Activated CD8-positive, alpha-beta memory T cell treated with anti-CD3 and anti-CD28 coated beads for 48 hours (primary cell): ENCODE measurements around the gene PODNL1.

Experiments
- DNase-seq, 3 experiments: peaks; one replicate each; pipeline ENCODE4 v3.0.0-alpha.2; 2020; ENCODE audit warnings: low read depth in 2 of 3, low spot score in 2 of 3

The PODNL1 gene, protein sequence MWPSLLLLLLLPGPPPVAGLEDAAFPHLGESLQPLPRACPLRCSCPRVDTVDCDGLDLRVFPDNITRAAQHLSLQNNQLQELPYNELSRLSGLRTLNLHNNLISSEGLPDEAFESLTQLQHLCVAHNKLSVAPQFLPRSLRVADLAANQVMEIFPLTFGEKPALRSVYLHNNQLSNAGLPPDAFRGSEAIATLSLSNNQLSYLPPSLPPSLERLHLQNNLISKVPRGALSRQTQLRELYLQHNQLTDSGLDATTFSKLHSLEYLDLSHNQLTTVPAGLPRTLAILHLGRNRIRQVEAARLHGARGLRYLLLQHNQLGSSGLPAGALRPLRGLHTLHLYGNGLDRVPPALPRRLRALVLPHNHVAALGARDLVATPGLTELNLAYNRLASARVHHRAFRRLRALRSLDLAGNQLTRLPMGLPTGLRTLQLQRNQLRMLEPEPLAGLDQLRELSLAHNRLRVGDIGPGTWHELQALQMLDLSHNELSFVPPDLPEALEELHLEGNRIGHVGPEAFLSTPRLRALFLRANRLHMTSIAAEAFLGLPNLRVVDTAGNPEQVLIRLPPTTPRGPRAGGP

DNA sequence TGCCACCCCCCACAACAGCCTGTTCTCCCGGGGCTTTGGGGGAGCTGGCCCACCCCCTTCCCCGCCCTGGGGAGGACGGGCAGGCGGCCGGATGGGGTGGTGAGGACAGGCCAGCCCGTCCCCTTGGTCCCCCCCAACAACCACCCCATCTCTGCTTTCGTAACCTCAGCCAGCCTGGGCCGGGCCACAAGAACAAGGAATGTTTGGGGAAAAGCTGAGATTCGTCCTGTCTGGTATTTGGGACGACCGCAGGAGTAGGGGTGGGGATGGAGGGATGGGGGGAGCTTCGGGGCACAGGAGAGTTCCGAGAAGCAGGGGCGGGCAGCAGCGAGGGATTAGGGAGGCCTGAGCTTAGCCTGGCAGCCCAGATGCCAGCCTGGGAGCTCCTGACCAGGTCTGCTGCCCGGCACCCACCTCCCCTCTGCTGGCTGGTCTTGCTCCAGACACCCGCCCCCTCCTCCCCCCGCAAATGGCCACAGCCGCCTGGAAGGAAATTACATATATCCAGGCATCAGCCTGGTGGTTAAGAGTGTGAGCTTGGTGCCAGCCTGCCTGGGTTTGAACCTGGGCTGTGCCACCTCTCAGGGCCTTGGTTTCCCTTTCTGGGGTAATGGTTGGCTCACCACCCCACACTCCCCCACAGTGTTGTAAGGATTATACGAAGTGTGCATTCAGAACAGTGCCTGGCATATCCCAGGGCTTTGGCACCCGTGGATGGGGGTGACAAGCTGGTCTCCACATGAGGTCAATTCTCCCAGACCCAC lies at the start of gene PODNL1:
Gene PODNL1, minus strand, starts transcription at position 117 of the 764 bp plus-strand sequence. CDS start 236 bp downstream, outside the sequence.
- no peak for DNase-seq

DNA sequence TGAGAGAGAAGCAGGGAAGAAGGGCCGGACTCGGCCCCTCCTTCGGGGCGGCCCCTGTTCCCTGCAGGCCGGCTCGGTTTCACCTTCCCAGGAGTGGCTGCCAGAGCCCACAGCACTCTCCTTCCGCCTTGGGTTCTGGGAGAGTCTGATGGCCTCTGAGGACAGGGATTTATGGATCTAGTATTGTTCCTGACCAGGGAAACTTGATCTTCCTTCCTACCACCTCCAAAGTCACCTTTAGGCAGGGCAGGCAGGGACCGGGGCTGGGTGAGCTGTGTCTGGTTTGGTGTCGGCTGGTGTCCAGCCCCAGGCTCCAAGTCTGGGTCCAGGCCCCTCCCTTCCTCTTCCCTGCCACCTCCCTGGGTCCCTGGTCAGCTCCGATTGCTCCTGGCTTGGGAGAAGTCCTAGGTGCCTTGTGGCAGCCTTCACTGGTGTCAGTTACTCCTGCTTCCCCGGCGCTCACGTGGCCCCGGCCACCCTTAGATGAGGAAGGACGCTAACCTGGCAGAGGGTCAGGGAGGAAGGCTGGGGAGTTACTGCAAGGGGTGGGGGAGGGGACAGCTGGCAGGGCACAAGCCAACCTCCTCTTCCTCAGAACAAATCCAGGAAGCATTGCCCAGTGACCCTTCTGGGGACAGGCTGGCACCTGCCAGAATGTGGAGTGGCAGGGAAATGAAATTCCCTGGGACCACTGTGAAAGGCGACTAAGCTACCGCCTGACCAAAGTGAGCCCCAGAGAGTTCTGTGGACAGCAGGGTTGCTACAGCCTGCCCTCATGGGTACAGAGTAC lies 49.1 kb upstream of the PODNL1 start:
- DNase-seq: no peak

DNA sequence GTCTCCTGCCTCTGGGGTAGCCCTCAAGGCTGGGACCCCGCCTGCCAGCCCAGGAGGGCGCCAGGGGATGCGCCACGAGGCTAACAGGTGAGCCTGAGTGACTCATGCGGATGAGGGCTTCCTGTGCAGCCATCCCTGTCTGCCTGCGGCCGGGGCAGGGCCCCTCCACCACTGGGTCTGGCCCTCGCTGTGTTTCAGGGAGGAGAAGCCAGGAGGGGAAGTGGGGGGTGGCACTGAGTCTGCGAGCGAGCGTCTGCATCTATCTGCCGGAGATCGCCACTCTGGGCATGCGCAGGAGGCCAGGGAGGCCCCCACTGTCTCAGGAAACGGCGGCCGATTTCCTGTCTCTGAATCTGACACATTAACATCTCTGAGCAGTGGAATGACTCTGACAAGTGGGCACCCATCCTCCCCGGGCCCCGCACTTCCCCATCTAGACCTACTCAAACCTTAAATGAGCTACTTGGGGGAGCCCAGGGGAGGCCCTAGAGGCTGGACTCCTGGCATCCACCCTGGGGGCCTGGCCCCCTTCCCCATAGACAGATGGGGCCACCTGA lies 48.2 kb upstream of the PODNL1 start:
- DNase-seq: peak; percentile 95 to 99 (median 96)

DNA sequence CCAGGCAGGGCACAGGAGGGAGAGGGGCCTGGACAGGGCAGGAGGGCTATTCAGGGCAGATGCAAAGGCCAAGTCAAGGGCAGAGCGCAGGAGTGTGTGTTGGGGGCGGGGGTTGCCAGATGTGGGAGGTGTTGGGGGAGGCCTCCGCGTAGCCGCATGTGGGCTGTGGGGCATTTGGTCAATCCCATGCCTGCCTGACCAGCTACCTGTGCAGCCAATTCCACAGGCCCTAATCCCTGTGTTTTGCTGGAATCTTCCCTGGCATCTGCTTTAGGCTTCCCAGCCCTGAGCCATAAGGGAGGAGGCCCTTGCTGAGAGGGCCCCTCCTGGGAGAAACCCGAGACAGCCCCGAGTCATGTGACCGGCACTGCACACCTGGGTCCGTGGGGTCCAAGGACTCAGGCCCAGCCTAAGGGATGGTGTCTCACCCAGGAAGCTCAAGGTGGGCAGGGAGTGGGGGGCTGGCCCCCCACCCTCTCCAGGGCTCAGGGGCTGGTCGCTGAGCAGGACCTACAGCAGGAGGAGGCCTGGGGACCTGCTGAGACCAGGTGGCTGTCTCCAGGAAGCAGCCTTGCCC lies 47.6 kb upstream of the PODNL1 start:
- peak in 1 of 3 experiments; percentile 24 for DNase-seq

DNA sequence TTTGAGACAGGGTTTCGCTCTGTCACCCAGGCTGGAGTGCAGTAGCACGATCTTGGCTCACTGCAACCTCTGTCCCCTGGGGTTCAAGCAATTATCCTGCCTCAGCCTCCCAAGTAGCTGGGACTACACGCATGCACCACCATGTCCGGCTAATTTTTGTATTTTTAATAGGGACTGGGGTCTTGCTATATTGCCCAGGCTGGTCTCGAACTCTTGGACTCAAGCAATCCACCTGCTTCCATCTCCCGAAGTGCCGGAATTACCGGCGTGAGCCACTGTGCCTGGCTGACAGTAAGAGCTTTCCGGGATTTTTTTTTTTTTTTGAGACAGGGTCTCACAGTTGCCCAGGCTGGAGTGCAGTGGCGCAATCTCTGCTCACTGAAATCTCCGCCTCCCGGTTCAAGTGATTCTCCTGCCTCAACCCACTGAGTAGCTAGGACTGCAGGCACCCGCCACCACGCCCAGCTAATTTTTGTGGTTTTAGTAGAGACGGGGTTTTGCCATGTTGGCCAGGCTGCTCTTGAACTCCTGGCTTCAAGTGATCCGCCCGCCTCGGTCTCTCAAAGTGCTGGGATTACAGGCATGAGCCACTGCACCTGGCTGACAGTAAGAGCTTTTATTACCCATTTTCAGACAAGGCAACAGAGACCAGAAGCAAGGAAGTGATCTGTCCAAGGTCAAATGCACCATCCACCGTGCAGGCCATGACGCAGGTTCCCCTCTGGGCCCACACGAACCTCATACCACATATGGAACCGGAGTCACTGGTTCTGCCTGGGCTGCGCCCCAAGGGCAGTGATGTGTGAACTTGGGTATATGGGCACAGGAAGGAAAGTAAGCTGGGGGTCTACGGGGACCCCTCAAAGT lies 46.9 kb upstream of the PODNL1 start:
- no peak for DNase-seq

DNA sequence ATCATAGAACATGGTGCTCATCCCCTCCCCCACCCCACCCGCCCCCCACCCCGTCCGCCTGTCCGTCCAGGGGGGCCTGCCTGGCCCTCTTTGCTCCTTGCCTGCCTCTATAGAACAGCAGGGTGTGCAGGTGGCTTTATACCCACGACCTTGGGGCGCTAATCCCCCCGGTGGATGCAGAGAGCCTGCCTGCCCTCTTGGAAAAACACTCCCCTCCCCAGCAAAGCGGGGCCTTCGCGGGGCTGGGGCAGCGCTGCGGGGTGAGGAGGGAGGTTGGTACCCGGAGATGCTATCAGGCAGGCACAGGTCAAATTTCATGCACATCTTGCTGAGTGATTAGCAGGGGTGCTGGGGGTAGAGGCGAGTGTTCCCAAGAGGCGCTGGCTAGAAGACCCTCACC lies 46.0 kb upstream of the PODNL1 start:
- no peak for DNase-seq

DNA sequence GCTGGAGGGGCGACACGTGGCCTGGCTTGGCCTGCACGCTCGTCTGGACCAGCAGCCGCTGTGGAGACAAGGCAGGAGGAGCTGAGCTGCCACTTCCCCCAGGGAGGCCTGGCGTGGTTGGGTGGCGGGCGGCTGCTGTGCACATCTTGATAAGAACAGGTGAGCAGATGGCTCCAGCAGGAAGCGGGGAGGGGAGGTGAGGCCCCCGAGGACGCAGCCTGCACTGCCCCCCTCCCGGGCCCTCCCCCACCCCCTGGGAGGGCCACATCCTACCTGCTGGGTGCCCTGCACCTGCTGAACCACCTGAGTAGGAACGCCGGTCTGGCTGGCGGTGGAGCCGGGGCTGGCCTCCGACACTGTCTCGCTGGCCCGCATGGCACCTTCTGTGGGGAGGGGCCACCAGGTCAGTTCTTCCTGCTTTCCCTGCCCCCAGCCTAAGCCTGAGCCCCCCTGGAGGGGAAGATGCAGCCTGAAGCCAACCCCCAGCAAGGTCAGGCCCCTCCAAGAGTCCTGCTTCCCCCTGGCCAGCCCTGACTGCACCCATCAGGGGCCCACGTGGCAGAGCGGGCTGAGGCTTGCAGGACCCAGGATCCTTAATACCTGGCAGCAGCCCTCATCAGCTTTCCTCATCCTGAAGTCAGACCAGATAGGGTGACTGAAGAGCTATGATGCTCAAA lies 45.1 kb upstream of the PODNL1 start:
- no peak for DNase-seq

DNA sequence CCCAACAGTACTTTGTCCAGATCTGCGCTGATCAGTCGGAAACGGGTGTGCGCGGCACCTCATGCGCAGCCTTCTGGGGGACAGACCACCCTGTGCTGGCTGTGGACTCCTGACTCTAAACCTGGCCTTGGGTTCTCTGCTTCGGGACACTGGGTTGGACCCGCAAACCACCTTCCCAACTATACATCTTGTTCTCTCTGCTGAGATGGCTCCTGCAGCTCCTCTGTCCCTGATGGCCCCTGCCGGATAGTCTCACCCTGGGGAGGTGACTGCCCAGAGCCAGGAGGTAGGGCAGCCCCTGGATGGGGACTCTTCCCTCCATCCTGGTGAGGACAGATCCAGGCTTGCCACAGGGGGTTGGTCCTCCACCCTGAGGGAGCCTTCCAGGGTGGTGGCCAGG lies 44.6 kb upstream of the PODNL1 start:
- DNase-seq: no peak

DNA sequence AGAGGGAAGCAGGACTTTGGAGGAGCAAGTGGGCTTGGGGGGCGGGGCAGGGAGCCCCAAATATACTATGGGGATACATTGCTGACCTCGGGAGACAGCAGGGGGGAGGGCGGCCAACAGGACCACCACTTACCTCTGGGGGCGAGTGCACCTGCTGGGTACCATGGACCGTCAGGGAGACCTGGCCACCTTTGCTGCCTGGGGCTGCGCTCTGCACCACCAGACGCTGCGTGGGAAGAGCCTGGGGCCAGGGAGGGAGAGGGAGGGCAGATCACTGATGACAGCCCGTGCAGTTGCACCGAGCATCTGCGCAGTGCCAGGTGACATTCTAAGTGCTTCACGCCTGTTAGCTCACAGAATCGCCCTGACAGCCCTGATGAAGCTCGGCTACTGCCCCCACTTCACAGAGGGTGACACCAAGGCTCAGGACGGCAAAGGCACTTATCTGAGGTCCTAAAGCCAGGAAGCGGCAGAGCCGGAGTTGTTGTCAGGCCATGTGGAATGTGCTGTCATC lies 43.8 kb upstream of the PODNL1 start:
- no peak for DNase-seq

DNA sequence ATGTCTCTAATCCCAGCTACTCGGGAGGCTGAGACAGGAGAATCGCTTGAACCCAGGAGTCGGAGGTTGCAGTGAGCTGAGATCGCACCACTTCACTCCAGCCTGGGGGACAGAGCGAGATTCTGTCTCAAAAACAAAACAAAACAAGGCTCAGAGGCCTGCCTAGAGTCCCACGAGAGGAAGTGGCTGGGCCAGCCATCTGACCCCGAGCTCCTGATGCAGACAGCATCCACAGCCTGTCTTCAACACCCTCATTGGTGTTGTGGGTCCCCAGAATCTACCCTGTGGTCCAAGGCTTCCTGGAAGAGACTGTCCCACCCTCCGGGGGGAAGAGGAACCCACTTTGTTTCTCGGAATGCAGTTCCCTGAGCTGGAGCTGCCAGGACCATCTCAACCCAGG lies 43.2 kb upstream of the PODNL1 start:
- DNase-seq: no peak

DNA sequence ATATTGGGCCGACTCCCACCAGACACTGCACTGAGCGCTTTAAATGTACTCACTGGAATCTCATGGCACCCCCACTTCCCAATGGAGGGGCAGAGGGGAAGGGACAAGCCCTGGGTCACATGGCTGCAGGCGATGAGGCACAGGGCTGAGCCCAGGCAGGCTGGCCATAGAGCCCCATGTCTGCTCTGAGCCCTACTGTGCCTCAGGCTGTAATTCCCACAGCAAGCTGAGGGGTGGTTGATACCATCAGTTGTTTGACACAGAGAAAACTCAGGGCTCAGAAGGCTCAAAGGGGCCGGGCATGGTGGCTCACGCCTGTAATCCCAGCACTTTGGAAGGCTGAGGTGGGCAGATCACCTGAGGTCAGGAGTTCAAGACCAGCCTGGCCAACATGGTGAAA lies 42.8 kb upstream of the PODNL1 start:
- DNase-seq: no peak

DNA sequence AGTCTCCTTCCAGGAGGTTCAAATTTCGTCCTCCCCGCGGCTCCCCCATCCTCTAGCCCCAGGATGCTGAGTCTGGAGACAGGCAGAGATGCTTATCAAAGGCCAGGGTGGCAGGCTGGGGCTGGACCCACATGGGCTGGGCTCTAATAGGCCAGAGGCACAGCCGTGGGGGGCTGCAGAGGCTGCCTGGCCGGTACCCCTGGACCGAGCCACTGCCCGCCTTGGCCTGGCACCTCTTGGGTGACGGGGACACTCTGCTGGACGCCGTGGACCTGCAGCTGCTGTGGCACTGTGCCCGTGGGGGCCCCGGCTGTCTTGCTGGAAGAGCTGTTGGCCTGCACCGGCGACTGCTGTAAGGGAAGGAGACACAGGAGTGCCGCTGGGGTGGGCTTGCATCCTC lies 42.1 kb upstream of the PODNL1 start:
- DNase-seq: no peak

DNA sequence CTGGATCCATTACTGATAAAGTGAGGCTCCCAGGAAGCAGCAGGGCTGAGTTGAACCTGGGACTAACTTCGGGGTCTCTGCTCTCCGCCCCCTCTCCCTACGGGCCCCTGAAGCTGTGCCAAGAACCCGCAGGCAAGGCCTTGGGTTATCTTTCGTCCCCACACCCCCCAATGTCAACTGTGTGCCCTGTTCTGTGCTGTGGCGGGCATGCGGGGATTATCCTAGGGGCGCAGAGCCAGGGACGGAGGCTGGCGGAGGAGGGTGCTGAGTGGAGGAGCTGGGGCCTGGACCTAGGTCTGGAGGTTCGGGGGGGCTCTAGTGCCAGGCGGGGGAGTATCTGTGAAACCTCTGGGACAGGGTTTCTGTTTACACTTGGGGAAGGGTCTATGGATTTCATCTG lies 41.5 kb upstream of the PODNL1 start:
- no peak for DNase-seq

DNA sequence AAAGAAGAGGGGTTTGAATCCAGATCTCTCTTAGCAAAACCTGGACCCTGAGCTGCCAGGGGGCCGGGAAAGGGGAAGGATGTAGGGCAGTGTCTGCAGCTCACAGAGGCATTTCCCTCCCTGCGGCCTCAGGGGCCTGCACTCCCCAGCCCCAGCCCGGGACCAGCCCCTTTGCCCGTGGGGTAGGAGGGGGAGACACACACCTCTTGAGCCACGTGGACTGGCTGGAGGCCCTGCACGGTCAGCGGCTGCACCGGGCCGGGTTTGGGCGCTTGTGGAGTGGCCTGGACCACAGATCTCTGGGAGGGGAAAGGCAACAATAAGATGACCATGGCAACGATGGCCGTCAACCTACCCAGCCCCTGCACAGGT lies 41.0 kb upstream of the PODNL1 start:
- no peak for DNase-seq

DNA sequence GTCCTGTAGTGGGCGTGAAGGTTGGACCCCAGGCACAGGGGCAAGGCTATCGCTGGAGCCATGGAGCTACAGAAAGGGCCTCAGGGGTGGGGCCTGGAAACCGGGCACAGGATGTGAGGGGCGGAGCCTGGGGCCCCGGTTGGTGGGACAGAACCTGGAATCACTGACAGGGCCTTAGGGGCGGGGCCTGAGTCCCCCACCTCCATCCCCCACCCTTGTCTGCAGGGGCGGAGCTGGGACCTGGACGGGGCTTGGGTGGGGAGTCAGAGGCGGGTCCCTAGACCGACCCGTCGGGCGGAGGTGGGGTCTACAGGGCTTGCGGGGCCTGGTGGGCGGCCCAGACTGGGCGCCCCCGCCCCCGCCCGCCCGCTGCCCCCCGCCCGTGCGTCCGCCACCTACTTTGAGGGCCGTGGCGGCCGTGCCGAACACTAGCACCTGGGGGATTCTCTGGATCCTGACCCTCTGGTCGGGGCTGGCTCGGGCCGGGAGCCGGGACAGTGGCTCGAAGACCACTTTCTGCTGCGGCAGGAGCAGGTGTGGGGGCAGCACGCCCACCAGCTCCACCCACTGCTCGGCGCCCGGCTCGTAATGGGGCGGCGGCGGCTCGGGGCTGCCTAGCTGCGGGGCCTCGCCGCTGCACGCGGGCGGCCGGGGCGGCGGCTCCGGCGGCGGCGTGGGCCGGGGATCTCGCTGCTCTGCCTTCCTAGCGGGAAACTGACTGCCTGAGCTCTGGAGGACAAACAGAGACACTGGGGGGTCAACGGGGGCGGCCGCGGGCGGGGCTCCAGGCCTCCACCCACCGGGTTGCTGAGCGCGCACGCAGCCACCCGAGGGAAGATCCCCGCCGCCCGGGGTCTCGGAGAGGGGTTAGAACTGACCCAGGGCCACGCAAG lies 40.4 kb upstream of the PODNL1 start:
- no peak for DNase-seq

DNA sequence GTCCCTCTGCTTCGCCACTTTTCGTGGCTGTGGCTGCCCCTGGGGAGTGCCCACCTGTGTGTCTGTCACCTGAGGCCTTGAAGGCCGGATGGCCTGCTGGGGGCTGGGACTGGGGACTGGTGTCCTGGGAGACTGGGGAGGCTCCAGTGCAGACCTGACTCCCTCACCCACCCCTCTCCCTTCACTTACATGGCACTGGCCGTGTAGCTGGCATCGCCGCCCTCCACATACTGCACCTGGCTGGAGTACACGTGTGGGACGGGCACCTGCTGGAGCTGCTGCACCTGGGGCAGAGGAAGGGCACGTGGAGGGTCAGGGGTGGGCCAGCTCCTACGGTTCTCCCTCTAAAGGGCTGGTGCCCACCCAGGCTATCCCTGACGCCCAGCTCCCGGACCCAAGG lies 39.6 kb upstream of the PODNL1 start:
- DNase-seq: no peak

DNA sequence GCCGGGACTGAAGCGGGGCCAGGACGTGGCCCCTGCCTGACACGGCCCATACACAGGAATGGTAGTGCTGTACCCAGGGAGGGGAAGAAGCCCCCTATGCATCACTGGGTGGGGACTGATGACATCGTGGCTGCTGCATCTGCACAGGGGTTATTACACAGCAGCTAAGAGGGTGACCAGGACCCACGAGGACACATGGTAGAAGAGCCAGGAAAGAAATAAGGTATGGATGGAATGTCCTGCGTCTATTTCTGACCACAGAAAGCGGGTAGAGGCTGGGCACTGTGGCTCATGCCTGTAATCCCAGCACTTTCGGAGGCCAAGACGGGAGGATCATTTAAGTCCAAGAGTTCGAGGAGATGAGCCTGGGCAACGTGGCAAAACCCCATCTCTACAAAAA lies 38.2 kb upstream of the PODNL1 start:
- no peak for DNase-seq

DNA sequence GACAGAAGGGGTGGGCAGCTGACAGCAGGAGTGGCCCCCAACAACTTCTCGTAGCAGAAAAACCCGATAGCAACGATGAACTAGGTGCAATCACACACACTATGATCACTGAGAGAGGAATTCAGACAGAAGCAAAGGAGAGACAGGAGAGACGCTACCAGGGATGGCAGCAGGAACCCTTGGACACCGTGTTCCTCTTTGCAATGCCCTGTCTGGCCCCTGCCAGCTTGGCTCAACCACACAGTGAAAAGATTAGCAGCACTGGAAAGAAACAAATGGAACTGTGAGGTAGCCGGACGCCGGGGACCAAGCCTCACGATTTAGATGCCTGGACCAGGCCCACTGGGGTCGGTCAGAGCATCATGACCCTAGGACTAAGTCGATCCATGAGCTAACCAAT lies 37.7 kb upstream of the PODNL1 start:
- DNase-seq: no peak
